ENCODE measurements around the gene THSD8. TPM values are rescaled to one million over a fixed set of nuclear protein-coding genes. Genes with fewer than 3 reads are reported as not detected.
A peak's percentile ranks its signal among the peaks of the same experiment; 100 is the strongest.

The THSD8 gene
- total RNA-seq, 2 experiments from 2014 or later = 27.9 to 29.8 TPM

DNA sequence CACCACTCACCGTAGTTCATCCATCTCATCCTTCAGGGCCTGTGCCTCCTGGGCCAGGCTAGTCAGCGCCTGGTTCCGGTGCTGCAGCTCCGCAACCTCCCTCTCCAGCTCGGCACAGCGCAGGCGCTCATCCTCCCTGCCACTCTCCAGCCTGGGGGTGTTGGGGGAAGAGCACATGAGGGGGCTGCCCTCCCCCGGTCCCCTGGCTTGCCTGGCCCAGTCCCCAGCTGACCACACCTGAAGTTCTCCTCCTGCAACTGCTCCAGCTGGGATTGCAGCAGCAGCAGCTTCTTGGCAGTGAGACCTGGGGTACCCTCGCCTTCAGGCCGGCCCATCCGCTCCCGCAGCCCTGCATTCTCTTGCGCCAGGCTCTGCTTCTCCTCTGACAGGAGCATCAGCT, 30.9 kb upstream of the THSD8 start:
- CTCF ChIA-PET = interaction anchor here (10.9 to 30.0 kb wide), 2 partner anchors 15 to 28 kb away, joined by 132 to 1017 read pairs; partner anchors contain the start of genes BEST2, JUNB, PRDX2 and RNASEH2A
- H3K4me1 Mint-ChIP-seq = peaks cover 14% of the 10 kb centered on the region
- no peak for ATAC-seq

DNA sequence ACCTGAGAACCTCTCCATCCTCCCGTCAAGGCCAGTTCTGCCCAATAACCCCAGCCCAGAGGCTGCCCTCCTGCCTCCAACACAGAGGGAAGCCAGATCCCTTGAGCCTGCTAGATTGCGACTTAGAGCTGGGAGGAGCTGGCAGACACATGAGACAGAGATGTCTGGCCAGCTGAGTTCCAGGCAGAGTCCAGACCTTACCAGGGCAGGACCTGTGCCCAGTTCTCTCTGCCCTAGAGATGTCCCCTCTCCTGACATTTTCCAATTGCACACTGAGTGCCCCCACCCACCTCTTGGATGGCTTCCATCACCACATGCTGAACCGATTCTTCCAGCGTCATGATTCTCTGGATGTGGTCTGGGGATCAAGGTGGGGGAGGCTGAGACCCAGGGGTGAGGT, 29.5 kb upstream of the THSD8 start:
- H3K4me3 Mint-ChIP-seq = no peak overlapping the region
- CTCF ChIA-PET = interaction anchor here (0.6 to 30.0 kb wide), 5 partner anchors 8 to 75 kb away, joined by 3 to 1017 read pairs (median 27); partner anchors contain the start of genes BEST2, JUNB, PRDX2 and RNASEH2A
- DNase-seq = no peak
- H3K36me3 Mint-ChIP-seq = no peaks in the 10 kb centered on the region
- H3K9me3 Mint-ChIP-seq (ENCODE audit: low read depth) = no peaks in the 10 kb centered on the region
- peaks cover 14% of the 10 kb centered on the region for H3K4me1 Mint-ChIP-seq
- no peaks in the 10 kb centered on the region for H3K27me3 Mint-ChIP-seq
- H3K27ac Mint-ChIP-seq = no peak overlapping the region
- ATAC-seq = no peak

More for the DNA sequence above, 30.9 kb upstream of the THSD8 start:
- Mint-ChIP-seq H3K4me3 (no peak overlapping the region), H3K27me3 (no peaks in the 10 kb centered on the region), H3K9me3 (ENCODE audit: low read depth) (no peaks in the 10 kb centered on the region), H3K27ac (no peak overlapping the region), H3K36me3 (no peaks in the 10 kb centered on the region)
- no peak for DNase-seq

DNA sequence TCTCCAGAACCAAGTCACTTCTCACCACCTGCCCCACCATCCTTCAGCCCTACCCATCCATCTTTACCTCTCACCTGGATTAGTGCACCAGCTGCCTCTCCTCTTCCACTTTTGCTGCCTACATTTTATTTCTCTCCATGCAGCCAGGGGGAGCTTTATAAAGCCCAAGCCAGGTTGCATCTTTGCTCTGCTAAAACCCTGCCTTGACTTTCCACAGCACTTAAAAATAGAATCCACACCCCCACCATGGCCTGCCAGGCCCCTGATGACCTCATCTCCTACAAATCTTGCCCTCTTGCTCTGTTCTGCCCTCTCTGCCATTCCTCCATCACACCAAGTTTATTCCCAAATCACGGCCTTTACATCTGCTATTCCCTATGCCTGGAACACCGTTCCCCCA, 28.3 kb upstream of the THSD8 start:
- Mint-ChIP-seq H3K4me1 (peaks cover 20% of the 10 kb centered on the region), H3K4me3 (peak overlapping the region; percentile 5), H3K9me3 (ENCODE audit: low read depth) (no peaks in the 10 kb centered on the region), H3K36me3 (no peaks in the 10 kb centered on the region), H3K27me3 (no peaks in the 10 kb centered on the region), H3K27ac (no peak overlapping the region)
- no peak for ATAC-seq
- DNase-seq = no peak
- CTCF ChIA-PET = interaction anchor here (0.6 to 30.0 kb wide), 9 partner anchors 7 to 74 kb away, joined by 3 to 1017 read pairs (median 5); partner anchors contain the start of genes BEST2, JUNB, PRDX2 and RNASEH2A

- peak within 1 kb of the TSS; percentile 66 for H3K4me3 Mint-ChIP-seq
- DNase-seq (peak; percentile 56), ATAC-seq (no peak)
- H3K36me3 Mint-ChIP-seq = no peaks in the 10 kb centered on the region
- CTCF ChIA-PET = interaction anchor here (0.5 to 30.0 kb wide), 12 partner anchors 9 to 1843 kb away, joined by 3 to 1017 read pairs (median 7); partner anchors contain the start of genes JUNB, PRDX2, RNASEH2A and THSD8
- H3K27me3 Mint-ChIP-seq = no peaks in the 10 kb centered on the region
- peaks cover 30% of the 10 kb centered on the region for H3K4me1 Mint-ChIP-seq
- H3K9me3 Mint-ChIP-seq (ENCODE audit: low read depth) = no peaks in the 10 kb centered on the region
- peak within 1 kb of the TSS; percentile 69 for H3K27ac Mint-ChIP-seq
These were observed 27.0 kb upstream of the THSD8 start, which contains the start of gene HOOK2 for GRCh38 chr19:12774588-12775555. Gene HOOK2 (minus strand): TSS chr19:12775552. CDS start chr19:12775449, 103 bp downstream.

- H3K36me3 Mint-ChIP-seq = no peaks in the 10 kb centered on the region
These were observed 24.5 kb upstream of the THSD8 start for GRCh38 chr19:12777217-12778016.

DNA sequence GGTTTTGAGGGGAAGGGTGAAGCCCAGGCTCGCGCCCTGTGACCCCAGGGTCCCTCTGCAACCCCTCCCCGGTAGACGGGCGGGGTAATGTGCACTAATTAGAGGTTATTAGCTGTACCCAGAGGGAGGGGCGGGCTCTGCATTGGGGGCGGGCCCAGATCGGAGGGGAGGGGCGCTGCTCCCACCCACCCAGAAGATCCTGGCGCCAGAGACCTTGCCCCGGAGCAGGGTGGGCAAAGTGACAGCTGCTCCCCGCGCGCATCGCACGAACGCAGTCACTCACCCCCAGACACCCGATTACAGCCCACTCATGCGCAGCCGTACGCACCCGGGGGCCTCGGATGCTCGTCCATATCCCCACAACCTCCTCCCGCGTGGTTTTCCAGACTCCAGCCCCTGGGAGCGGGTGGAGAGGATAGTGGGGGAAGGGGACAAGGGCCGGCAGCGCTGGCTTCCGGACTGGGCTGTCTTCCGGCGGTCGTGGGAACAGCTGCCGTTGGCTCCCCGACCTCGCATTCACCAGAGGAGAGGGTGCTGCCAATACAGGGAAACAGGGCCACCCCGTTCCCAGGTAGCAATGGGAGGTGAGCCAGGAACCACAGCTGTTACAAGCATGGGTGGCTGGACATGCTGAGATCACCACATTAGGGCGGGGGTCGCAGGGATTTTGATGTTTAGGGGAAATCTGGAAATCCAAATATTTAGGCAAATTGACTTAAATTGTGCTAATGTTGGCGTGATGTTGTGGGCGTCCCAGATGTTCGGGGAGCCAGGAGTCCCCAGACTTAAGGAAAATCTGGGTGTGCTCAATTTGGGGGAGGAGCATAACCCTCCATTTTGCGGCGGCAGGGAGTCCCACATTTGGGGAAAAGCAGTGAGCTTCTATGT, 23.6 kb upstream of the THSD8 start:
- Mint-ChIP-seq H3K27me3 (no peaks in the 10 kb centered on the region), H3K36me3 (no peaks in the 10 kb centered on the region), H3K4me1 (peaks cover 38% of the 10 kb centered on the region), H3K4me3 (peak overlapping the region; percentile 76), H3K27ac (peak overlapping the region; percentile 97), H3K9me3 (ENCODE audit: low read depth) (no peaks in the 10 kb centered on the region)
- ATAC-seq = peak; percentile 6
- DNase-seq = peak; percentile 71
- CTCF ChIA-PET = interaction anchor here (0.6 to 30.0 kb wide), 12 partner anchors 8 to 187 kb away, joined by 4 to 1017 read pairs (median 6); partner anchors contain the start of genes JUNB, PRDX2, RNASEH2A and THSD8

More at GRCh38 chr19:12777217-12778016, 24.5 kb upstream of the THSD8 start:
- CTCF ChIA-PET = interaction anchor here (0.7 to 30.0 kb wide), 11 partner anchors 10 to 188 kb away, joined by 3 to 1017 read pairs (median 11); partner anchors contain the start of genes JUNB, PRDX2, RNASEH2A and THSD8
- Mint-ChIP-seq H3K4me1 (peaks cover 37% of the 10 kb centered on the region), H3K27me3 (no peaks in the 10 kb centered on the region), H3K4me3 (peak overlapping the region; percentile 76), H3K27ac (peak overlapping the region; percentile 97), H3K9me3 (ENCODE audit: low read depth) (no peaks in the 10 kb centered on the region)
- ATAC-seq = peak; percentile 41
- DNase-seq = peak; percentile 87

DNA sequence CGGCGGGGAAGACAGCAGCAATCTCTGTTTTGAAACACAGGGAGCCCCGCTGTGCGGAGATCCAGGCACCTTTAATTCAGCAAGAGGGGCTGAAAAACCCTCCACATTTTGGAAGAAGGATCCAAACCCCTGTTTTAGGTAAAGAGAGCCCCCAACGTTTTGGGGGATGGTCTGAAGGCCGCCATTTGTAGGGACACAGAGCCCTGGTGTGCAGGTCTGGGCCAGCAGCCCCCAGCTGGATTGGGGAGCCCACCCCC, 23.0 kb upstream of the THSD8 start:
- CTCF ChIA-PET = interaction anchor here (0.6 to 30.0 kb wide), 9 partner anchors 9 to 69 kb away, joined by 4 to 1017 read pairs (median 8); partner anchors contain the start of genes JUNB, PRDX2, RNASEH2A and THSD8
- no peaks in the 10 kb centered on the region for H3K36me3 Mint-ChIP-seq
- peaks cover 38% of the 10 kb centered on the region for H3K4me1 Mint-ChIP-seq
- peak overlapping the region; percentile 97 for H3K27ac Mint-ChIP-seq
- no peaks in the 10 kb centered on the region for H3K27me3 Mint-ChIP-seq
- no peaks in the 10 kb centered on the region for H3K9me3 Mint-ChIP-seq (ENCODE audit: low read depth)
- ATAC-seq = no peak
- no peak for DNase-seq
- H3K4me3 Mint-ChIP-seq = peak overlapping the region; percentile 76

GRCh38 chr19:12779162-12779993, 22.5 kb upstream of the THSD8 start:
- peaks cover 38% of the 10 kb centered on the region for H3K4me1 Mint-ChIP-seq
- DNase-seq (peak; percentile 64), ATAC-seq (no peak)
- CTCF ChIA-PET = interaction anchor here (1.2 to 30.0 kb wide), 6 partner anchors 8 to 20 kb away, joined by 3 to 1017 read pairs (median 34); partner anchors contain the start of genes JUNB, PRDX2, RNASEH2A and THSD8
- no peaks in the 10 kb centered on the region for H3K27me3 Mint-ChIP-seq
- H3K9me3 Mint-ChIP-seq (ENCODE audit: low read depth) = no peaks in the 10 kb centered on the region
- H3K4me3 Mint-ChIP-seq = peak overlapping the region; percentile 76
- H3K27ac Mint-ChIP-seq = peak overlapping the region; percentile 97
- no peaks in the 10 kb centered on the region for H3K36me3 Mint-ChIP-seq

GRCh38 chr19:12782174-12782423, 19.8 kb upstream of the THSD8 start:
- Mint-ChIP-seq H3K9me3 (ENCODE audit: low read depth) (no peaks in the 10 kb centered on the region), H3K27me3 (no peaks in the 10 kb centered on the region), H3K4me1 (peaks cover 39% of the 10 kb centered on the region), H3K27ac (no peak overlapping the region), H3K4me3 (peak overlapping the region; percentile 78), H3K36me3 (no peaks in the 10 kb centered on the region)
- CTCF ChIA-PET = interaction anchor here (0.6 to 30.0 kb wide), 6 partner anchors 9 to 183 kb away, joined by 3 to 1017 read pairs (median 4); partner anchors contain the start of genes JUNB, PRDX2, RNASEH2A and THSD8
- ATAC-seq (peak; percentile 9), DNase-seq (no peak)

GRCh38 chr19:12782424-12783290, 19.2 kb upstream of the THSD8 start:
- Mint-ChIP-seq H3K27me3 (no peaks in the 10 kb centered on the region), H3K27ac (no peak overlapping the region), H3K4me1 (peaks cover 36% of the 10 kb centered on the region), H3K36me3 (no peaks in the 10 kb centered on the region), H3K4me3 (peak overlapping the region; percentile 78), H3K9me3 (ENCODE audit: low read depth) (no peaks in the 10 kb centered on the region)
- ATAC-seq (peak; percentile 59), DNase-seq (peak; percentile 92)
- CTCF ChIA-PET = interaction anchor here (0.6 to 30.0 kb wide), 6 partner anchors 9 to 183 kb away, joined by 3 to 1017 read pairs (median 4); partner anchors contain the start of genes JUNB, PRDX2, RNASEH2A and THSD8
